ENCODE measurements around the gene LRP2.

DNA sequence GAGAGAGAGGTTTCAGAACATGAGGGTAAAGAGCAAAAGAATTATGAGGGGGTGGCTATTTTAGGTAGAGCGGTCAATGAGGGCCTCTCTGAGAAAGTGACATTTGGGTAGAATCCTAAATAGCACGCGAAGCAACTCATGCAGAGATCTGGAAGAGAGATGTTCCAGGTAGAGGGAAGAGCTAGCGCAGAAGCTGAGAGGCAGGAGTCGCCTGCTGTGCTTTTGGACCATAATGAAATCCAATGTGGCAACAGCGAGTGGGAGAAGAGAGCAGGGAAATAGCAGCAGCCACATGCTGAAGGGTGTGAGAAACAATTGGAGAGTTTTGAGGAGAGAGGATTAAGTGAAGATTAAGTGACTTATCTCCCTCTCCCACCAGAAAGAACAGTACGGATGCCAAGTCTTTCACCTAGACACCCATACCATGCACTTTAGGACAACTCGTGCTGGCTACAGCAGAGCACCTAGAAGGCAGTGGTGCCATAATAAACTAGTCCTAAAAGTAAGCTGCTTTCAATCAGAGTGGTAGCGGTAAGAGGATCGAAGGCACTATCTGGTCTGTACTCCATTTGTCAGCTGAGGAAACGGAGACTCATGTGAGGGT lies 129.7 kb downstream of the LRP2 start:
- TF ChIP-seq, protein P1, sequence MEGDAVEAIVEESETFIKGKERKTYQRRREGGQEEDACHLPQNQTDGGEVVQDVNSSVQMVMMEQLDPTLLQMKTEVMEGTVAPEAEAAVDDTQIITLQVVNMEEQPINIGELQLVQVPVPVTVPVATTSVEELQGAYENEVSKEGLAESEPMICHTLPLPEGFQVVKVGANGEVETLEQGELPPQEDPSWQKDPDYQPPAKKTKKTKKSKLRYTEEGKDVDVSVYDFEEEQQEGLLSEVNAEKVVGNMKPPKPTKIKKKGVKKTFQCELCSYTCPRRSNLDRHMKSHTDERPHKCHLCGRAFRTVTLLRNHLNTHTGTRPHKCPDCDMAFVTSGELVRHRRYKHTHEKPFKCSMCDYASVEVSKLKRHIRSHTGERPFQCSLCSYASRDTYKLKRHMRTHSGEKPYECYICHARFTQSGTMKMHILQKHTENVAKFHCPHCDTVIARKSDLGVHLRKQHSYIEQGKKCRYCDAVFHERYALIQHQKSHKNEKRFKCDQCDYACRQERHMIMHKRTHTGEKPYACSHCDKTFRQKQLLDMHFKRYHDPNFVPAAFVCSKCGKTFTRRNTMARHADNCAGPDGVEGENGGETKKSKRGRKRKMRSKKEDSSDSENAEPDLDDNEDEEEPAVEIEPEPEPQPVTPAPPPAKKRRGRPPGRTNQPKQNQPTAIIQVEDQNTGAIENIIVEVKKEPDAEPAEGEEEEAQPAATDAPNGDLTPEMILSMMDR (IDR thresholded peaks at IDR 0.05 in 4 of 5, conservative IDR thresholded peaks at IDR 0.05 in 1 of 5): no peak
- TF ChIP-seq POLR2A (IDR thresholded peaks at IDR 0.05): no peak
